Endodermal cell (in vitro differentiated cells): ENCODE data around the gene ELP1. TPM values are rescaled to one million over a fixed set of nuclear protein-coding genes. Genes with fewer than 3 reads are reported as not detected.

Experiments used
- DNase-seq: peaks from one replicate; pipeline ENCODE4 v3.0.0-alpha.2; 2017
- H3K27ac ChIP-seq: 2 replicates; pipeline ENCODE4 v1.5.1; 2013; ENCODE audit warnings: mild to moderate bottlenecking, low read depth, low read length, moderate library complexity
- H3K27me3 ChIP-seq: 2 replicates; pipeline ENCODE4 v1.6.1; 2013; ENCODE audit warnings: mild to moderate bottlenecking, low read length, moderate library complexity; ENCODE audit not compliant: insufficient read depth, control insufficient read depth, poor library complexity, severe bottlenecking
- H3K36me3 ChIP-seq: 2 replicates; pipeline ENCODE4 v1.7.0; 2013; ENCODE audit warnings: mild to moderate bottlenecking, low read length, moderate library complexity; ENCODE audit not compliant: control insufficient read depth, insufficient read depth
- H3K4me1 ChIP-seq: one replicate; pipeline ENCODE4 v1.7.0; 2013; ENCODE audit warnings: low read length; ENCODE audit not compliant: control insufficient read depth, insufficient read depth
- H3K4me3 ChIP-seq: 2 replicates; pipeline ENCODE4 v1.5.1; 2013; ENCODE audit warnings: mild to moderate bottlenecking, low read length, moderate library complexity
- H3K9ac ChIP-seq: 2 replicates; pipeline ENCODE4 v1.6.1; 2013; ENCODE audit warnings: mild to moderate bottlenecking, low read length, moderate library complexity; ENCODE audit not compliant: poor library complexity, severe bottlenecking; ENCODE audit errors: extremely low read depth
- H3K9me3 ChIP-seq: 2 replicates; pipeline ENCODE4 v1.6.1; 2013; ENCODE audit warnings: mild to moderate bottlenecking, low read length, moderate library complexity; ENCODE audit not compliant: control insufficient read depth
- H3K27ac Mint-ChIP-seq: 2 replicates; pipeline ENCODE4 v1.8.0; 2020; ENCODE audit warnings: mixed read lengths
- H3K27me3 Mint-ChIP-seq: 2 replicates; pipeline ENCODE4 v1.8.0; 2021; ENCODE audit warnings: mild to moderate bottlenecking, mixed read lengths; ENCODE audit not compliant: insufficient read depth
- H3K36me3 Mint-ChIP-seq: 2 replicates; pipeline ENCODE4 v1.8.0; 2020; ENCODE audit warnings: low read depth, mixed read lengths
- H3K4me1 Mint-ChIP-seq: 2 replicates; pipeline ENCODE4 v1.8.0; 2020; ENCODE audit warnings: mixed read lengths
- H3K4me3 Mint-ChIP-seq: 2 replicates; pipeline ENCODE4 v1.8.0; 2020; ENCODE audit warnings: mild to moderate bottlenecking, moderate library complexity, mixed read lengths
- H3K9me3 Mint-ChIP-seq: 2 replicates; pipeline ENCODE4 v1.8.0; 2020; ENCODE audit warnings: mild to moderate bottlenecking, mixed read lengths
- CTCF ChIP-seq: fragments of 200-600 bp; sonication (generic); conservative IDR thresholded peaks from 2 replicates; pipeline ENCODE4 v1.5.0; 2021; ENCODE audit warnings: antibody characterized with exemption, mild to moderate bottlenecking
- WGBS, 2 experiments: methylation state at CpG; one replicate each; pipeline versions ENCODE4 v1.1.5 to v1.1.7; 2013; ENCODE audit warnings: missing lambda C conversion rate in 2 of 2, mixed read lengths in 1 of 2; ENCODE audit not compliant: insufficient coverage in 1 of 2, insufficient read length in 1 of 2; 5-methylcytosine and 5-hydroxymethylcytosine counted together
- total RNA-seq, 2 donors: library from RNA; stranded (reverse); fragmentation: NEBNext Ultra II Directional in 1 of 2; extraction: Animal tissue kit (Norgen Biotek cat#: 25700) in 1 of 2; gene quantifications; 2 replicates in 1 of 2; 3 replicates in 1 of 2; pipeline ENCODE4 v1.2.1, GENCODE V29; 2021

Gene ELP1
- total RNA-seq, 2 donors from 2014 or later: 32.9 to 37.1 TPM

DNA sequence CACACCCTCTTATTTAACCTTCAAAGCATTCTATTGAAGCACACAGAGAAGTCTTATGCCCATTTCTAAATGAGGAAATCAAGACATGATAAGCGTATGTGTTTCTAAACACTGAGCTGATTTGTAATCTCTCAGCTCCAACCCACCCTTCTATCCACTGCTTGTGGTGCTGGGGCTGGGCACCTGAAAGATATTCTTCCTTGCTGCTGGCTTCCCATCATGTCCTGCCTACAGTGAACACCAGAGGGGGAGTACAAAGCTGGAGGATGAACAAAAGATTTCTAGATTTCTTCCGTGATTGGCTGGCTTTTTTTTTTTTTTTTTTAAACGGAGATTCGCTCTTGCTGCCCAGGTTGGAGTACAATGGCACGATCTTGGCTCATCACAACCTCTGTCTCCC is 57.5 kb downstream of the ELP1 start:
- no peak overlapping the region for H3K4me3 Mint-ChIP-seq
- TF ChIP-seq CTCF: no peak
- DNase-seq: no peak
- no peaks in the 10 kb centered on the region for H3K4me1 Mint-ChIP-seq
- Histone ChIP-seq H3K9ac (no peak overlapping the region), H3K4me3 (no peak overlapping the region), H3K4me1 (no peaks in the 10 kb centered on the region), H3K27ac (no peak overlapping the region), H3K9me3 (no peaks in the 10 kb centered on the region), H3K36me3 (peaks cover 87% of the 10 kb centered on the region), H3K27me3 (no peaks in the 10 kb centered on the region)
- H3K27me3 Mint-ChIP-seq: no peaks in the 10 kb centered on the region
- WGBS, 2 experiments: 81 to 98% methylated on average over 3 to 5 of the region's 5 CpGs
- H3K36me3 Mint-ChIP-seq: peaks cover 76% of the 10 kb centered on the region
- no peaks in the 10 kb centered on the region for H3K9me3 Mint-ChIP-seq
- no peak overlapping the region for H3K27ac Mint-ChIP-seq

DNA sequence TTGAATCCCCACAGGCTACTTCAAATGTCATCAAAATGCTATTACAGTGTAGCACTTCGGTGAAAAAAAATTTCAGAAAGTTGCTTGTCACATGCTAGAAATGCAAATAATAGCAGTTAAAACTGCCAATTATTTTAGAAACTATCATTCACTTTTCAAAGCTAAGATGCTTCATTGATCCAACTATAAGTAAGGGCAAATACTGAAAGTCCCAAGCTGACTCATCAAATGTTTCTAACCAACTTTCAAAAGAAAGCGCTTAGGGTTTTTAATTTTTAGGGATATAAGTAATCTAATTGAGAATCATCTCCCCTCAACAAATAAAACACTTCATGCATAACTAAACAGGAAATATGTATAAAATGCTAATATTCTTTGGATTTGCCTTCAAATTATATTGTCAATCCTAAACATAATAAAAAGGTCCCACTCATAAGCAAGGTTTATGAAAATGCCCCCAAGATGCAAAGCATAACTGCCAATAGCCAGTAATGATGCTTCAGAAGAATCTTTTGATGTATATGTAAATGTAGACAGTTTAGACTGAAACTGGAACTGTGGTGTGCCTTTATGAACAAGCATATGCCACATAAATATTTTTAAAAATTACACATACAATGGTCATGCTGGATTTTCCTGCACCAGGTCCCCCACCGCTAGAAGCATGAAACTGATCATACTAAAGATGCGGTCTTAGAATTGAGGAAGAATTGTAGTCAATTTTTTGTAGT is 59.7 kb downstream of the ELP1 start:
- DNase-seq: no peak
- Histone ChIP-seq H3K9me3 (no peaks in the 10 kb centered on the region), H3K4me3 (no peak overlapping the region), H3K4me1 (no peaks in the 10 kb centered on the region), H3K36me3 (peaks cover 79% of the 10 kb centered on the region), H3K27me3 (no peaks in the 10 kb centered on the region), H3K27ac (no peak overlapping the region), H3K9ac (no peak overlapping the region)
- no peak for TF ChIP-seq CTCF
- no peaks in the 10 kb centered on the region for H3K27me3 Mint-ChIP-seq
- H3K27ac Mint-ChIP-seq: no peak overlapping the region
- H3K4me3 Mint-ChIP-seq: no peak overlapping the region
- peaks cover 79% of the 10 kb centered on the region for H3K36me3 Mint-ChIP-seq
- WGBS, 2 experiments: 90 to 100% methylated on average over 1 to 3 of the region's 4 CpGs
- H3K4me1 Mint-ChIP-seq: no peaks in the 10 kb centered on the region
- H3K9me3 Mint-ChIP-seq: no peaks in the 10 kb centered on the region

DNA sequence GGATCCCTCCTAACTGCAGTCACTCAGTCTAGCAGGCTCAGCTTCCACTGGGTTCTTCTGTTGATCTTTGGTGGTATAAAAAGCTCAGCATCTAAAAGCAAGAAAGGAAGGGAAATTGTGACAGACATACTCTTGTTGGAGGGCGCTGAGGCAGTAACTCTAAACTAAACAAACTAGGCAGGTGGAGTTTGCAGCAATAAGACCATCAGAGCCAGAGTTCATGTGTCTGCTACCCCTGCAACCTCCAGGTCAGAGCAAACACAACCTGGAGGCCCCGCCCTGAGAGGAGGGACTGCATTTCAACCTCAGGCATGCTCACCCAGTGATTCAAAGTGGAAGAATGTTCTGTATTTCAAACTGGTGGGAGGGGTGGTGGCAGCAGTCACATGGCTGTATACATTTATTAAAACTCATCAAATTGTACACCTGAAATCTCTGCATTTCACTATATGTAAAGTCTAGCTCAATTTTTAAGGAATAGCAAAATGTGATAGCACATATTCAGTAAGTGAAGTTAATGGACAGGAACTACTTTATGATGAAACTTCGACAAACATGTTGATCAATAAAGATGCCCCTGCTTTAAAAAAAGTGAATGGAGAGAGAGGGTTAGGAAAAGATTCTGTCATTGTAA is 64.7 kb downstream of the ELP1 start:
- Histone ChIP-seq H3K27ac (no peak overlapping the region), H3K36me3 (peaks cover 55% of the 10 kb centered on the region), H3K9me3 (no peaks in the 10 kb centered on the region), H3K9ac (no peak overlapping the region), H3K4me3 (no peak overlapping the region), H3K27me3 (no peaks in the 10 kb centered on the region), H3K4me1 (no peaks in the 10 kb centered on the region)
- H3K27ac Mint-ChIP-seq: no peak overlapping the region
- 80 to 92% methylated on average over 1 to 3 of the region's 3 CpGs for WGBS, 2 experiments
- H3K9me3 Mint-ChIP-seq: no peaks in the 10 kb centered on the region
- no peak for TF ChIP-seq CTCF
- H3K4me1 Mint-ChIP-seq: no peaks in the 10 kb centered on the region
- H3K36me3 Mint-ChIP-seq: peaks cover 49% of the 10 kb centered on the region
- DNase-seq: no peak
- no peak overlapping the region for H3K4me3 Mint-ChIP-seq
- H3K27me3 Mint-ChIP-seq: no peaks in the 10 kb centered on the region
